Cortex of kidney (tissue), 1 donor: Measurements from ENCODE around the gene TAS2R19.
"Not testable (repeated sequence)": the region's sequence is repeated elsewhere in the genome, so short reads cannot be mapped to it uniquely, and the experiment has no call there.

Experiments
- DNase-seq: peaks from one replicate; lab custom pipeline; 2025; lab: John Stamatoyannopoulos, UW

TAS2R19 gene

GRCh38 chr12:11022520-11022919 lies at the start of gene TAS2R19:
Gene TAS2R19, minus strand, starts transcription at chr12:11022620. Its CDS starts 49 bp downstream, at chr12:11022571.
- no peak for DNase-seq

GRCh38 chr12:11071414-11071813 lies 49.0 kb upstream of the TAS2R19 start:
- no peak for DNase-seq

GRCh38 chr12:11070999-11071398 lies 48.6 kb upstream of the TAS2R19 start:
- no peak for DNase-seq

GRCh38 chr12:11069854-11070365 lies 47.5 kb upstream of the TAS2R19 start:
- DNase-seq, result no peak

- DNase-seq, result no peak
These were observed 45.1 kb upstream of the TAS2R19 start for GRCh38 chr12:11067514-11067913.

GRCh38 chr12:11062194-11062593 lies 39.8 kb upstream of the TAS2R19 start, which contains the start of gene TAS2R46:
Gene TAS2R46, minus strand, starts transcription at chr12:11062294. Its CDS starts 0 bp downstream, at chr12:11062294.
- DNase-seq, result not testable (repeated sequence)

- no peak for DNase-seq
These were observed 37.4 kb upstream of the TAS2R19 start for GRCh38 chr12:11059784-11060183.

GRCh38 chr12:11059041-11059440 lies 36.6 kb upstream of the TAS2R19 start:
- DNase-seq, result no peak

GRCh38 chr12:11055306-11055705 lies 32.9 kb upstream of the TAS2R19 start:
- no peak for DNase-seq

GRCh38 chr12:11049806-11050531 lies 27.5 kb upstream of the TAS2R19 start:
- DNase-seq, result not testable (repeated sequence)

GRCh38 chr12:11041366-11041765 lies 18.9 kb upstream of the TAS2R19 start:
- not testable (repeated sequence) for DNase-seq

- DNase-seq, result no peak
These were observed 17.7 kb upstream of the TAS2R19 start for GRCh38 chr12:11040162-11040561.

- DNase-seq, result no peak
These were observed 16.8 kb upstream of the TAS2R19 start for GRCh38 chr12:11039171-11039570.

GRCh38 chr12:11033959-11034358 lies 11.5 kb upstream of the TAS2R19 start:
- DNase-seq, result not testable (repeated sequence)

GRCh38 chr12:11031307-11031706 lies 8.9 kb upstream of the TAS2R19 start, which contains the start of gene TAS2R31:
Gene TAS2R31, minus strand, starts transcription at chr12:11031407. Its CDS starts 72 bp downstream, at chr12:11031335.
- no peak for DNase-seq

GRCh38 chr12:11026118-11026517 lies 3.7 kb upstream of the TAS2R19 start:
- no peak for DNase-seq

- DNase-seq, result no peak
These were observed 967 bp upstream of the TAS2R19 start for GRCh38 chr12:11023387-11023786.

- no peak for DNase-seq
These were observed 5.5 kb downstream of the TAS2R19 start for GRCh38 chr12:11016937-11017336.

- no peak for DNase-seq
These were observed 6.5 kb downstream of the TAS2R19 start for GRCh38 chr12:11015775-11016430.

GRCh38 chr12:11014234-11014633 lies 8.2 kb downstream of the TAS2R19 start:
- no peak for DNase-seq

- no peak for DNase-seq
These were observed 14.8 kb downstream of the TAS2R19 start for GRCh38 chr12:11007608-11008007.

GRCh38 chr12:10998204-10998603 lies 24.2 kb downstream of the TAS2R19 start, which contains the start of gene TAS2R20:
Gene TAS2R20, minus strand, starts transcription at chr12:10998304. Its CDS starts 429 bp downstream, at chr12:10997875.
- DNase-seq, result no peak

GRCh38 chr12:10994307-10994706 lies 28.1 kb downstream of the TAS2R19 start:
- DNase-seq, result no peak
